ENCODE results near the gene FGF8. TPM values are rescaled to one million over a fixed set of nuclear protein-coding genes. Genes with fewer than 3 reads are reported as not detected.

The FGF8 gene
- total RNA-seq, 3 donors from 2014 or later, result not detected

DNA sequence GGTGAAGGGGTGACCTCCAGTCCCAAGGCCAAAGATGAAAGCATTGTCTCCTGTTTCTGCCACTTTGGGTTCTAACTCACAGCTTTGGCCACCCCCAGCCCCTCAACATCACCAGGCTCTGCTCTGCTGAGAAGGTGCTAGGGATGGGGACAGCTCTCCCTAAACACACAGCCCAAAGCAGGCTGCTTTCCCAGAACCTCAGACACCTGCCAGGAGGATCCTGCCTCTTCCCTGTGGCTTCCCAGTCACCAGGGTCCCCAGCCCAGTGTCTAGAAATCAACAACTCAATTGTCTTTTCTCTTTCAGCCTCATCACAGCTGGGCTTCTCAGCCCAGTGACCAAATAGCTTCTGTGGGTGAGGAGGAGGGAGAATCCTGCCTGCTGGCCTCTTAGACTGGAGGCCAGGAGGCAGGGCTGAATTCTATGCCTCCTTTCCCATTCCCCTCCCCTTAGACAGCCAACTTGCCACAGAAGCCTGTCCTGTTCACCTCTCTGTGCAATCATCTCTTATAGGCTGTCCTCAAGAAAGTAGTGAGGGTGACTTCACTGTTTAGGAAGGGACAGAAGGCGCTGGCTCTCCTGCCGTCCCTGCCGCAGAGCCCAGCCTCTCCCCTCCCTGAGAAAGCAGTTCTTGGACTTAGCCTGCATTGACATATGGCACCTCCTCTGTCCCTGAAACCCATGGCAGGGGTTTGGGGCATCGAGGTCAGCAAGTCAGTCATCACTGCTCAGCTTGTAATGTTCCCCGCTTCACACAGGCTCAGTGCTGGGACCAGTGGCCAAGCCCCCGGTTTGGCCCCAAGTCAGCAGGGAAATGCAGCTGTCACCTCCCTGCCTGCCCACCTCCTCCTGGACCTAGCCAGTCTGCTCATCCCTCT lies 3.7 kb downstream of the FGF8 start:
- Histone ChIP-seq H3K36me3 (no peaks in the 10 kb centered on the region), H3K9me3 (no peaks in the 10 kb centered on the region), H3K27ac (no peak overlapping the region), H3K27me3 (peaks cover 10 to 55% of the 10 kb centered on the region in 2 donors), H3K4me3 (no peak overlapping the region), H3K4me1 (peaks cover 3 to 7% of the 10 kb centered on the region in 2 donors)
- DNase-seq (ENCODE audit: low spot score in 2 of 2), result no peak
- TF ChIP-seq POLR2AphosphoS5 (IDR thresholded peaks at IDR 0.05) (no peak), POLR2A (IDR thresholded peaks at IDR 0.05) (no peak)
- TF ChIP-seq, protein P1, sequence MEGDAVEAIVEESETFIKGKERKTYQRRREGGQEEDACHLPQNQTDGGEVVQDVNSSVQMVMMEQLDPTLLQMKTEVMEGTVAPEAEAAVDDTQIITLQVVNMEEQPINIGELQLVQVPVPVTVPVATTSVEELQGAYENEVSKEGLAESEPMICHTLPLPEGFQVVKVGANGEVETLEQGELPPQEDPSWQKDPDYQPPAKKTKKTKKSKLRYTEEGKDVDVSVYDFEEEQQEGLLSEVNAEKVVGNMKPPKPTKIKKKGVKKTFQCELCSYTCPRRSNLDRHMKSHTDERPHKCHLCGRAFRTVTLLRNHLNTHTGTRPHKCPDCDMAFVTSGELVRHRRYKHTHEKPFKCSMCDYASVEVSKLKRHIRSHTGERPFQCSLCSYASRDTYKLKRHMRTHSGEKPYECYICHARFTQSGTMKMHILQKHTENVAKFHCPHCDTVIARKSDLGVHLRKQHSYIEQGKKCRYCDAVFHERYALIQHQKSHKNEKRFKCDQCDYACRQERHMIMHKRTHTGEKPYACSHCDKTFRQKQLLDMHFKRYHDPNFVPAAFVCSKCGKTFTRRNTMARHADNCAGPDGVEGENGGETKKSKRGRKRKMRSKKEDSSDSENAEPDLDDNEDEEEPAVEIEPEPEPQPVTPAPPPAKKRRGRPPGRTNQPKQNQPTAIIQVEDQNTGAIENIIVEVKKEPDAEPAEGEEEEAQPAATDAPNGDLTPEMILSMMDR (IDR thresholded peaks at IDR 0.05), result no peak
- intact Hi-C loops (cut with DNase I; ENCODE audit: low total_unique reads), result loop anchor here (10.0 kb wide), 1 partner anchor 167 kb away; no protein-coding TSS in a partner anchor

DNA sequence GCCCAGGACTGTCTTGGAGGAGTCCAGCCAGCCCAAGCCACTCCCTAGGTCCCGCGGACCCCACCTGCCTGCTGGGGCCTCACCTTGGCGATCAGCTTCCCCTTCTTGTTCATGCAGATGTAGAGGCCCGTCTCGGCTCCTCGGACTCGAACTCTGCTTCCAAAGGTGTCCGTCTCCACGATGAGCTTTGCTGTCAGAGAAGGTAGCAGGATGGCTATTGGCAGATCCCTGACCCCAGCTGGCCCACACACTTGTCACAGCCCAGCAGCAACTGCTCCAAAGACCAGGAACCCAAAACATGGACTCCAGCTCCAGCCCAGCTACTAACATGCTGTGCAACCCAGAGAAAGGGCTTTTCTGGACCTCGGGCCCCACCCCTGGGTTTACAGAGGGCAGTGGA lies 4.5 kb downstream of the FGF8 start:
- no peaks in the 10 kb centered on the region for H3K36me3 ChIP-seq
- DNase-seq (ENCODE audit: low spot score in 2 of 2), result no peak
- TF ChIP-seq POLR2A (IDR thresholded peaks at IDR 0.05), result no peak
- TF ChIP-seq, protein P1 (IDR thresholded peaks at IDR 0.05), result no peak

DNA sequence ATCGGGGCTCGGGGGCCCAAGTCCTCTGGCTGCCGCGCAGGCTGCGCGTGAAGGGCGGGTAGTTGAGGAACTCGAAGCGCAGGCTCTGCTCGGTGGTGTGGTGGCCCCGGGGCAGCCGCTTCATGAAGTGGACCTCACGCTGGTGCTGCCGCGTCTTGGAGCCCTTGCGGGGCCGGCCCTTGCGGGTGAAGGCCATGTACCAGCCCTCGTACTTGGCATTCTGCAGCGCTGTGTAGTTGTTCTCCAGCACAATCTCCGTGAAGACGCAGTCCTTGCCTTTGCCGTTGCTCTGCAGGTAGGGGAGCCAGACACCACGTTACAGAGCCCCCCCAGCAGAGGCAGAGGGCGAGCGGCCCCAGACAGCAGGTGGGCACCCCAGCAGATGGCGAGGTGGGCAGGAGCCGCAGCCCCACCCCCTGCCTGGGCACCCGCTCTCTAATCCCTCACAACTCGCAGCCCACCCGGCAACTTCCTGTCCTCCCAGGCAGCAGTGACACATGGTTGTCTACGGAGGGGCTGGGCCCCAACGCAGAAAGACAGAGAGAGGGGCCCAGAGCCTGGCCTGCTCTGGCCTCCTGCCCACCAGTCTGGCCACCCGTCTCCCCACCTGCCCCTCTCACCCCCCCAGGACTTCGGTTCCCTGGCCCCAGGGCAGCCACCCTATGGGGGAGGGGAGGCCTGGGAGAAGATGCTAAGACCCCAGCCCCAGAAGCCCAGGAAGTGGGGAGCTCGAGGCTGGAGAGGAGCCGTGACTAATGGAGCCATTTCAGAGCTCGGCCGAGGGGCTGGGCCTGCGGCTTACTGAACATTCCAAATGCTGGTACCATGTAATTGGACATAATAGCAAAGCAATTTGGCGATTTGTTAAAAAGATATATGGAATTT lies 5.3 kb downstream of the FGF8 start:
- Histone ChIP-seq H3K4me1 (peaks cover 0 to 6% of the 10 kb centered on the region in 2 donors), H3K36me3 (no peaks in the 10 kb centered on the region), H3K4me3 (no peak overlapping the region), H3K9me3 (no peaks in the 10 kb centered on the region), H3K27ac (no peak overlapping the region), H3K27me3 (peaks cover 6 to 42% of the 10 kb centered on the region in 2 donors)
- no peak for DNase-seq (ENCODE audit: low spot score in 2 of 2)
- TF ChIP-seq POLR2AphosphoS5 (IDR thresholded peaks at IDR 0.05), result no peak
- TF ChIP-seq POLR2A (IDR thresholded peaks at IDR 0.05), result no peak
- TF ChIP-seq, protein P1 (IDR thresholded peaks at IDR 0.05), result no peak
- intact Hi-C loops (cut with DNase I; ENCODE audit: low total_unique reads), result loop anchor here (10.0 kb wide), 1 partner anchor 166 kb away; no protein-coding TSS in a partner anchor

More for the DNA sequence above, 4.5 kb downstream of the FGF8 start:
- Histone ChIP-seq H3K4me1 (peaks cover 2 to 7% of the 10 kb centered on the region in 2 donors), H3K27ac (no peak overlapping the region), H3K27me3 (peaks cover 8 to 47% of the 10 kb centered on the region in 2 donors), H3K4me3 (no peak overlapping the region), H3K9me3 (no peaks in the 10 kb centered on the region)
- intact Hi-C loops (cut with DNase I; ENCODE audit: low total_unique reads), result loop anchor here (10.0 kb wide), 1 partner anchor 167 kb away; no protein-coding TSS in a partner anchor

DNA sequence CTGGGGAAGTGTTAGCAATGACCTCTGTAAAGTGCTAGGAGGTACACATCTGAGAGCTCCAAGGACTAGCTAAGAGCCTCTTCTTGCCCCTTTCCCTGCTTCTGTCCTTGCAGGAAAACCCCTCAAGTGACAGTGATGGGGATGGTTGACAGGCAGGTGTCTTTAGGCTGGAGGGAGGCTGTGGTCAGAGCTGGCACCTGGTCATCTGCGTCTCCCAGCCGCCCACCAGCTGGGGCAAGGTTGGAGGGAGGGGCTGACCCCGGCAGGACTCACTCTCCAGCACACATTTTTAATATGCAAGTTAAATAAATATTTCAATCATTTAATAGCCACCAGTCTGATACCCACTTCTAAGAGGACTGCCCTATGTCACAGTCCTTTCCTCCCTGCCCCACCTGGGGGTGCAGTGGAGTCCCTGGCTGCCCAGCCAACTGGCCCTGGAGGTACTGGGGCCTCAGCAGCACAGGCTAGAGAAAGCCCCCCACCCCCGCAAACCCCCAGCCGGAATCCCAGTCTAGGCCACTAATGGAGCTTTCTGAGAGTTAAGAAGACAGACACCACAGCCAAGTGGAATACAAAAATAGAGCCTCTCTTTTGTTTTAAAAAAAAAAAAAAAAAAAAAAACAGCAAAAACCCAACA lies 6.3 kb downstream of the FGF8 start:
- H3K27me3 ChIP-seq, result peaks cover 0 to 33% of the 10 kb centered on the region in 2 donors
- no peaks in the 10 kb centered on the region for H3K36me3 ChIP-seq

More for the DNA sequence above, 6.3 kb downstream of the FGF8 start:
- Histone ChIP-seq H3K27ac (no peak overlapping the region), H3K4me3 (no peak overlapping the region), H3K9me3 (no peaks in the 10 kb centered on the region), H3K4me1 (no peaks in the 10 kb centered on the region)
- intact Hi-C loops (cut with DNase I; ENCODE audit: low total_unique reads), result loop anchor here (10.0 kb wide), 1 partner anchor 165 kb away; no protein-coding TSS in a partner anchor
- DNase-seq (ENCODE audit: low spot score in 2 of 2), result no peak
- TF ChIP-seq POLR2A (IDR thresholded peaks at IDR 0.05) (no peak), POLR2AphosphoS5 (IDR thresholded peaks at IDR 0.05) (no peak)
- TF ChIP-seq, protein P1 (IDR thresholded peaks at IDR 0.05), result no peak

Measured in breast epithelium (tissue), 4 donors.